ENCODE measurements around the gene VMAC. TPM values are rescaled to one million over a fixed set of nuclear protein-coding genes. Genes with fewer than 3 reads are reported as not detected.
"Not testable (repeated sequence)": the region's sequence is repeated elsewhere in the genome, so short reads cannot be mapped to it uniquely, and the experiment has no call there.

Gene VMAC, protein sequence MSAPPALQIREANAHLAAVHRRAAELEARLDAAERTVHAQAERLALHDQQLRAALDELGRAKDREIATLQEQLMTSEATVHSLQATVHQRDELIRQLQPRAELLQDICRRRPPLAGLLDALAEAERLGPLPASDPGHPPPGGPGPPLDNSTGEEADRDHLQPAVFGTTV
- total RNA-seq, result 8.7 TPM
- 2.3 TPM for polyA plus RNA-seq (ENCODE audit: insufficient read depth, low read depth, low replicate concordance)
- long read RNA-seq, donor 1, result 0 reads
- long read RNA-seq, donor 2, partial matches to known transcripts, result 0 of 4 reads
- long read RNA-seq, donor 2, other reads (novel, unspliced or antisense), result 0 of 4 reads
- long read RNA-seq, donor 3, partial matches to known transcripts, result 0 of 3 reads
- long read RNA-seq, donor 3, other reads (novel, unspliced or antisense), result 0 of 3 reads
- long read RNA-seq, donor 4, transcript VMAC-201 (2 exons, 2,254 nt), result major isoform, 6 of 6 reads
- long read RNA-seq, donor 4, partial matches to known transcripts, result 0 of 6 reads
- long read RNA-seq, donor 4, other reads (novel, unspliced or antisense), result 0 of 6 reads
- long read RNA-seq, donor 5, partial matches to known transcripts, result 0 of 2 reads
- long read RNA-seq, donor 5, other reads (novel, unspliced or antisense), result 0 of 2 reads
- long read RNA-seq, donor 6, result 0 reads
- long read RNA-seq, donor 7, partial matches to known transcripts, result 0 of 5 reads
- long read RNA-seq, donor 7, other reads (novel, unspliced or antisense), result 2 of 5 reads
- long read RNA-seq, donor 8, partial matches to known transcripts, result 0 of 2 reads
- long read RNA-seq, donor 8, other reads (novel, unspliced or antisense), result 0 of 2 reads
- long read RNA-seq, donor 9, result 0 reads
- long read RNA-seq, donor 10, partial matches to known transcripts, result 0 of 2 reads
- long read RNA-seq, donor 10, other reads (novel, unspliced or antisense), result 0 of 2 reads

DNA sequence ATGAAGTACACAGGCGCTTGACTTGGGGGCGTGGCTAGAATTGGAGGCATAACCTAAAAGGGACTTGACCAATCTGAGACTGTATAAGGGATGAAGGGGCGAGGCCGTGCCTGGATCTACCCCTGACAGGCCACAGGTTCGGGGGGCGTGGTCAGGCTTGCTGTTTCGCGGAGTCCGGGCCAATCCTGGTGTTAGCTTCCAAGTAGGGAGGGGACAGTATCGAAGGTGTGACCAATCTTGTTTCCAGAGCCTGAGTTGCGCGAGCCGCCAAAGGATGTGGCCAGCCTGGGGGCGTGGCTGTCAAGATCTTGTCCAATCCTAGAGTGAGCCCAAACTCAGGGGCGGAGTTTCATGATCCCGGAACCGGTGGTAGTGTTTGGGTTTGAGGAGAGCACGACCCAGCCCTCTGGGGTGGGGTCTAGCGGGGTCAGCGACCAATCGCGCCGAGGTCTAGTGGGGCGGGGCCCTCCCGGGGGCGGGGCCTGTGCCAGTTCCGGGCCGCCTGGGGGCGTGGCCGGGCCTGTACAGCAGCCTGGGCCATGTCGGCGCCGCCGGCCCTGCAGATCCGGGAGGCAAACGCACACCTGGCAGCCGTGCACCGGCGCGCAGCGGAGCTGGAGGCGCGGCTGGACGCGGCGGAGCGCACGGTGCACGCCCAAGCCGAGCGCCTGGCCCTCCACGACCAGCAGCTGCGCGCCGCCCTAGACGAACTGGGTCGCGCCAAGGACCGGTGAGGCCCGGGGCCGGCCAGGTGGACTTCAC, at the start of gene VMAC:
VMAC (plus strand) TSS at position 521 of the 762 bp plus-strand sequence; CDS start at position 540, 19 bp downstream.
- peak within 1 kb of the TSS; percentile 90 to 92 for H3K27ac ChIP-seq (ENCODE audit: low read depth in 2 of 2, low read length in 2 of 2)
- intact Hi-C loops (cut with DNase I), result no loop called here
- H3K36me3 ChIP-seq (ENCODE audit: control insufficient read depth in 2 of 3, insufficient read depth in 3 of 3, low read length in 3 of 3), result no peaks in the 10 kb centered on the region
- peaks cover 0 to 12% (median 3%) of the 10 kb centered on the region in 3 donors for H3K4me1 ChIP-seq (ENCODE audit: control insufficient read depth in 2 of 3, insufficient read depth in 2 of 3, low read depth in 1 of 3, low read length in 3 of 3)
- H3K9ac ChIP-seq (ENCODE audit: low read length in 3 of 3), result peak within 1 kb of the TSS; percentile 77 to 100 (median 87)
- FAIRE-seq, result peak; percentile 99
- H3K4me3 ChIP-seq (ENCODE audit: low read length in 3 of 3), result peak within 1 kb of the TSS; percentile 94 to 99 (median 99)
- H3K9me3 ChIP-seq (ENCODE audit: control insufficient read depth in 2 of 3, insufficient read depth in 1 of 3, low read length in 3 of 3), result no peaks in the 10 kb centered on the region
- DNase-seq, result peak; percentile 100
- TF ChIP-seq, protein P1, sequence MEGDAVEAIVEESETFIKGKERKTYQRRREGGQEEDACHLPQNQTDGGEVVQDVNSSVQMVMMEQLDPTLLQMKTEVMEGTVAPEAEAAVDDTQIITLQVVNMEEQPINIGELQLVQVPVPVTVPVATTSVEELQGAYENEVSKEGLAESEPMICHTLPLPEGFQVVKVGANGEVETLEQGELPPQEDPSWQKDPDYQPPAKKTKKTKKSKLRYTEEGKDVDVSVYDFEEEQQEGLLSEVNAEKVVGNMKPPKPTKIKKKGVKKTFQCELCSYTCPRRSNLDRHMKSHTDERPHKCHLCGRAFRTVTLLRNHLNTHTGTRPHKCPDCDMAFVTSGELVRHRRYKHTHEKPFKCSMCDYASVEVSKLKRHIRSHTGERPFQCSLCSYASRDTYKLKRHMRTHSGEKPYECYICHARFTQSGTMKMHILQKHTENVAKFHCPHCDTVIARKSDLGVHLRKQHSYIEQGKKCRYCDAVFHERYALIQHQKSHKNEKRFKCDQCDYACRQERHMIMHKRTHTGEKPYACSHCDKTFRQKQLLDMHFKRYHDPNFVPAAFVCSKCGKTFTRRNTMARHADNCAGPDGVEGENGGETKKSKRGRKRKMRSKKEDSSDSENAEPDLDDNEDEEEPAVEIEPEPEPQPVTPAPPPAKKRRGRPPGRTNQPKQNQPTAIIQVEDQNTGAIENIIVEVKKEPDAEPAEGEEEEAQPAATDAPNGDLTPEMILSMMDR (IDR thresholded peaks at IDR 0.05; ENCODE audit: borderline replicate concordance, extremely low read depth, insufficient read depth), result no peak
- no peaks in the 10 kb centered on the region for H3K27me3 ChIP-seq (ENCODE audit: control insufficient read depth, insufficient read depth, low read length)

DNA sequence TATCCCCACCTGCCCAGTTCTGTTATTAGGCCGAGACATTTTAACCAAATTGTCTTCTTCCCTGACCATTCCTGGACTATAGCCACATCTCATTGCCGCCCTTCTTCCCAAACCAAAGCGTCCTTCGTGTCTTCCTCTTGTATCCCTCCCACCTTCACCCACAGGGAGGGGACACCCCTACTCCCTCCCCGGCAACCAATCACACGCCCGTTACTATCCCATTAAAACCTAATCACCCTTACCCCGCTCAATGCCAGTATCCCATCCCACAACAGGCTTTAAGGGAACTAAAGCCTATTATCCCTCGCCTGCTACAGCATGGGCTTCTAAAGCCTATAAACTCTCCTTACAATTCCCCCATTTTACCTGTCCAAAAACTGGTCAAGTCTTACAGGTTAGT, 49.5 kb upstream of the VMAC start:
- intact Hi-C loops (cut with DNase I); H3K27ac ChIP-seq (ENCODE audit: low read depth in 2 of 2, low read length in 2 of 2); H3K27me3 ChIP-seq (ENCODE audit: control insufficient read depth, insufficient read depth, low read length); DNase-seq; H3K9me3 ChIP-seq (ENCODE audit: control insufficient read depth in 2 of 3, insufficient read depth in 1 of 3, low read length in 3 of 3); H3K36me3 ChIP-seq (ENCODE audit: control insufficient read depth in 2 of 3, insufficient read depth in 3 of 3, low read length in 3 of 3); FAIRE-seq; H3K4me1 ChIP-seq (ENCODE audit: control insufficient read depth in 2 of 3, insufficient read depth in 2 of 3, low read depth in 1 of 3, low read length in 3 of 3); H3K9ac ChIP-seq (ENCODE audit: low read length in 3 of 3); H3K4me3 ChIP-seq (ENCODE audit: low read length in 3 of 3): not testable (repeated sequence)

DNA sequence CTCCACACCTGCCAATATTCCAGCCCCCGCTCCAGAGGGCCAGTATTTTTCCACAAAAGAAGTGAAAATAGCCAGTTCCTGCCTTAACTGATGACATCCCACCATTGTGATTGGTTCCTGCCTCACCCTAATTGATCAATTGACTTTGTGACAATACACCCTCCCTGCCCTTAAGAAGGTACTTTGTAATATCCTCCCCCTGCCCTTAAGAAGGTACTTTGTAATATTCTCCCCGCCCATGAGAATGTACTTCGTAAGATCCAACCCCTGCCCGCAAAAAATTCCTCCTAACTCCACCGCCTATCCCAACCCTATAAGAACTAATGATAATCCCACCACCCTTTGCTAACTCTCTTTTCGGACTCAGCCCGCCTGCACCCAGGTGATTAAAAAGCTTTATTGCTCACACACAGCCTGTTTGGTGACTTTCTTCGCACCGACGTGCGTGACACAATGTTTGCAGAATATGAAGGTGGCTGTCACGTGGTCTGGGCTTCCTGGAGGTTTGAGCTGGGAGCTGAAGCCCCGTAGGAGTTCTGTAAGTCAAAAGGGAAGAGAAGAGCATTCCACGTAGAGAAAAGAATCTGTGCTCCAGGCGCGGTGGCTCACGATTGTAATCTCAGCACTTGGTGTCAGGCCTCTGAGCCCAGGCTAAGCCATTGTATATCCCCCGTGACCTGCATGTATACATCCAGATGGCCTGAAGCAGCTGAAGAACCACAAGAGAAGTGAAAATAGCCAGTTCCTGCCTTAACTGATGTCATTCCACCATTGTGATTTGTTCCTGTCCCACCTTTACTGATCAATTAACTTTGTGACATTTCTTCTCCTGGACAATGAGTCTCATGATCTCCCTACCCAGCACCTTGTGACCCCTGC, 47.2 kb upstream of the VMAC start:
- Histone ChIP-seq H3K4me3 (ENCODE audit: low read length in 3 of 3) (no peak overlapping the region), H3K9me3 (ENCODE audit: control insufficient read depth in 2 of 3, insufficient read depth in 1 of 3, low read length in 3 of 3) (no peaks in the 10 kb centered on the region), H3K27ac (ENCODE audit: low read depth in 2 of 2, low read length in 2 of 2) (no peak overlapping the region), H3K9ac (ENCODE audit: low read length in 3 of 3) (no peak overlapping the region), H3K4me1 (ENCODE audit: control insufficient read depth in 2 of 3, insufficient read depth in 2 of 3, low read depth in 1 of 3, low read length in 3 of 3) (no peaks in the 10 kb centered on the region), H3K36me3 (ENCODE audit: control insufficient read depth in 2 of 3, insufficient read depth in 3 of 3, low read length in 3 of 3) (no peaks in the 10 kb centered on the region), H3K27me3 (ENCODE audit: control insufficient read depth, insufficient read depth, low read length) (no peaks in the 10 kb centered on the region)
- TF ChIP-seq, protein P1 (IDR thresholded peaks at IDR 0.05; ENCODE audit: borderline replicate concordance, extremely low read depth, insufficient read depth), result no peak
- FAIRE-seq (no peak), DNase-seq (no peak)
- intact Hi-C loops (cut with DNase I), result no loop called here

All from kidney (tissue), 22 donors.